IMR-90 (cell line): ENCODE measurements around the gene TTF2. TPM values are rescaled to one million over a fixed set of nuclear protein-coding genes. Genes with fewer than 3 reads are reported as not detected.

Experiments
- ATAC-seq: fragments of 200-7000 bp; cut with Tn5 transposase; 2 replicates; pipeline ENCODE4 v1.9.1; 2020; ENCODE audit warnings: low read depth, mild to moderate bottlenecking, moderate library complexity
- BruUV-seq: library from RNA; stranded (reverse); fragments of 400-500 nt; replicated peaks from 2 replicates; lab custom pipeline; 2021; lab: Mats Ljungman, UMichigan
- CTCF ChIA-PET: fragments of 300-600 bp; formaldehyde crosslinking; extraction: SDS; loops from one replicate; lab custom pipeline; 2021; ENCODE audit warnings: antibody characterized with exemption; lab: Yijun Ruan, JAX
- POLR2A ChIA-PET: fragments of 300-600 bp; sonication (Branson Sonifier 250); formaldehyde crosslinking; loops from one replicate; lab custom pipeline; 2022; ENCODE audit warnings: antibody characterized with exemption; ENCODE audit not compliant: unreplicated experiment; lab: Charles Lee
- DNase-seq: peaks from one replicate; pipeline ENCODE4 v3.0.0; 2013
- H2AFZ ChIP-seq: replicated peaks from 2 replicates; pipeline ENCODE3; 2013; ENCODE audit warnings: low read length, mild to moderate bottlenecking; ENCODE audit not compliant: poor library complexity
- H2AK5ac ChIP-seq: 2 replicates; pipeline ENCODE4 v1.6.1; 2013; ENCODE audit warnings: low read depth, low read length, inconsistent platforms
- H2AK9ac ChIP-seq: replicated peaks from 2 replicates; pipeline ENCODE3; 2013; ENCODE audit warnings: mild to moderate bottlenecking, low read depth, low read length, moderate library complexity; ENCODE audit not compliant: poor library complexity
- H2BK120ac ChIP-seq: 2 replicates; pipeline ENCODE4 v1.6.1; 2013; ENCODE audit warnings: low read depth, low read length, inconsistent platforms
- H2BK15ac ChIP-seq: 3 replicates; pipeline ENCODE4 v1.6.1; 2013; ENCODE audit warnings: low read depth, low read length, inconsistent platforms
- H2BK20ac ChIP-seq: 2 replicates; pipeline ENCODE4 v1.6.1; 2013; ENCODE audit warnings: low read depth, mild to moderate bottlenecking, inconsistent platforms, low read length, moderate library complexity
- H2BK5ac ChIP-seq: 2 replicates; pipeline ENCODE4 v1.6.1; 2013; ENCODE audit warnings: mild to moderate bottlenecking, low read depth, low read length, inconsistent platforms; ENCODE audit not compliant: poor library complexity, severe bottlenecking
- H3K14ac ChIP-seq: replicated peaks from 2 replicates; pipeline ENCODE4 v1.6.1; 2013; ENCODE audit warnings: low read depth, low read length, inconsistent platforms
- H3K18ac ChIP-seq: 2 replicates; pipeline ENCODE4 v1.6.1; 2013; ENCODE audit warnings: low read depth, low read length, control low read depth
- H3K23ac ChIP-seq: 2 replicates; pipeline ENCODE4 v1.6.1; 2013; ENCODE audit warnings: low read depth, low read length, inconsistent platforms
- H3K27ac ChIP-seq: 2 replicates; pipeline ENCODE4 v1.5.1; 2013; ENCODE audit warnings: mild to moderate bottlenecking, control low read depth, low read length; ENCODE audit not compliant: insufficient read depth
- H3K27me3 ChIP-seq: 2 replicates; pipeline ENCODE4 v1.6.1; 2013; ENCODE audit warnings: low read length; ENCODE audit not compliant: control insufficient read depth, insufficient read depth
- H3K36me3 ChIP-seq: 2 replicates; pipeline ENCODE4 v1.6.1; 2013; ENCODE audit warnings: low read length, mixed read lengths; ENCODE audit not compliant: control insufficient read depth, insufficient read depth
- H3K4ac ChIP-seq: 2 replicates; pipeline ENCODE4 v1.6.1; 2013; ENCODE audit warnings: low read depth, low read length, inconsistent platforms
- H3K4me1 ChIP-seq: 2 replicates; pipeline ENCODE4 v1.6.1; 2013; ENCODE audit warnings: low read length, mixed read lengths; ENCODE audit not compliant: control insufficient read depth, insufficient read depth
- H3K4me2 ChIP-seq: 2 replicates; pipeline ENCODE4 v1.6.1; 2013; ENCODE audit warnings: low read depth, mild to moderate bottlenecking, control low read depth, low read length, moderate library complexity
- H3K4me3 ChIP-seq: 2 replicates; pipeline ENCODE4 v1.5.1; 2013; ENCODE audit warnings: low read depth, mild to moderate bottlenecking, control low read depth, low read length, moderate library complexity; ENCODE audit not compliant: insufficient read depth
- H3K56ac ChIP-seq: 2 replicates; pipeline ENCODE4 v1.6.1; 2013; ENCODE audit warnings: low read length, inconsistent platforms; ENCODE audit not compliant: insufficient read depth; ENCODE audit errors: extremely low read depth
- H3K79me1 ChIP-seq, 2 experiments: 2 replicates each; pipeline ENCODE4 v1.6.1; 2013; ENCODE audit warnings: low read length in 2 of 2, inconsistent platforms in 1 of 2, low read depth in 1 of 2
- H3K9ac ChIP-seq: 2 replicates; pipeline ENCODE4 v1.6.1; 2013; ENCODE audit warnings: low read depth, low read length, control low read depth
- H3K9me1 ChIP-seq: 2 replicates; pipeline ENCODE4 v1.6.1; 2013; ENCODE audit warnings: low read length, inconsistent platforms; ENCODE audit not compliant: insufficient read depth
- H3K9me3 ChIP-seq: 2 replicates; pipeline ENCODE4 v1.6.1; 2013; ENCODE audit warnings: low read length; ENCODE audit not compliant: control insufficient read depth, insufficient read depth
- H4K20me1 ChIP-seq: 2 replicates; pipeline ENCODE4 v1.6.1; 2013; ENCODE audit warnings: low read length, inconsistent platforms; ENCODE audit not compliant: insufficient read depth
- H4K5ac ChIP-seq: 2 replicates; pipeline ENCODE4 v1.6.1; 2013; ENCODE audit warnings: mild to moderate bottlenecking, low read depth, low read length, control low read depth
- H4K8ac ChIP-seq, 2 experiments: 2 replicates each; pipeline ENCODE4 v1.6.1; 2013; ENCODE audit warnings: low read depth in 2 of 2, low read length in 2 of 2, control low read depth in 1 of 2, inconsistent platforms in 1 of 2
- H4K91ac ChIP-seq: 2 replicates; pipeline ENCODE4 v1.6.1; 2013; ENCODE audit warnings: low read depth, low read length, inconsistent platforms; ENCODE audit not compliant: insufficient read depth
- BHLHE40 ChIP-seq: fragments of 150-350 bp; IDR thresholded peaks from 2 replicates; pipeline ENCODE4 v1.6.1; 2016; ENCODE audit warnings: mild to moderate bottlenecking, low read depth, low read length
- CEBPB ChIP-seq: IDR thresholded peaks from 2 replicates; pipeline ENCODE4 v1.6.1; 2012; ENCODE audit warnings: low read depth, low read length, improper control_type of control experiment
- CHD1 ChIP-seq: IDR thresholded peaks from 2 replicates; pipeline ENCODE4 v1.6.1; 2012; ENCODE audit warnings: low read depth, low read length, improper control_type of control experiment
- CTCF ChIP-seq: conservative IDR thresholded peaks from 2 replicates; pipeline ENCODE4 v1.5.1; 2012; ENCODE audit warnings: mild to moderate bottlenecking, low read depth, low read length, improper control_type of control experiment
- ELK1 ChIP-seq: fragments of 150-350 bp; IDR thresholded peaks from 2 replicates; pipeline ENCODE4 v1.6.1; 2016; ENCODE audit warnings: low read depth, mild to moderate bottlenecking, low read length, moderate library complexity, borderline replicate concordance
- FOS ChIP-seq: fragments of 150-350 bp; IDR thresholded peaks from 2 replicates; pipeline ENCODE4 v1.6.1; 2016; ENCODE audit warnings: low read depth, low read length
- MAFK ChIP-seq: IDR thresholded peaks from 2 replicates; pipeline ENCODE4 v1.6.1; 2012; ENCODE audit warnings: low read depth, low read length, improper control_type of control experiment
- MAZ ChIP-seq: IDR thresholded peaks from 2 replicates; pipeline ENCODE4 v1.6.1; 2012; ENCODE audit warnings: low read depth, mild to moderate bottlenecking, low read length, improper control_type of control experiment, moderate library complexity, borderline replicate concordance
- MXI1 ChIP-seq: IDR thresholded peaks from 2 replicates; pipeline ENCODE4 v1.6.1; 2012; ENCODE audit warnings: low read depth, mild to moderate bottlenecking, low read length, moderate library complexity, borderline replicate concordance
- NFE2L2 ChIP-seq: fragments of 150-350 bp; IDR thresholded peaks from 2 replicates; pipeline ENCODE4 v1.6.1; 2016; ENCODE audit warnings: low read depth, mild to moderate bottlenecking, low read length
- RCOR1 ChIP-seq: IDR thresholded peaks from 2 replicates; pipeline ENCODE4 v1.6.1; 2012; ENCODE audit warnings: mild to moderate bottlenecking, low read length, improper control_type of control experiment; ENCODE audit not compliant: insufficient replicate concordance
- SMC3 ChIP-seq: fragments of 150-350 bp; IDR thresholded peaks from 2 replicates; pipeline ENCODE4 v1.6.1; 2016; ENCODE audit warnings: low read depth, mild to moderate bottlenecking, antibody characterized with exemption, low read length, moderate library complexity
- USF2 ChIP-seq: fragments of 150-350 bp; IDR thresholded peaks from 2 replicates; pipeline ENCODE4 v1.6.1; 2017; ENCODE audit warnings: mild to moderate bottlenecking, antibody characterized with exemption, low read length, low read depth
- WGBS, 2 experiments: methylation state at CpG; one replicate each; pipeline versions ENCODE4 v1.1.5 to v1.1.7; 2013; ENCODE audit warnings: missing lambda C conversion rate in 2 of 2; ENCODE audit not compliant: insufficient read length in 1 of 2; ENCODE audit errors: extremely low coverage in 2 of 2; 5-methylcytosine and 5-hydroxymethylcytosine counted together
- dilution Hi-C: fragments of 300-500 bp; cut with HindIII; formaldehyde crosslinking; loops from one replicate; pipeline ENCODE4 v1.14.3; 2018; ENCODE audit warnings: low sequenced_read_pairs; ENCODE audit not compliant: unreplicated experiment
- in situ Hi-C: fragments of 300-500 bp; cut with MboI; formaldehyde crosslinking; loops from 3 replicates; pipeline ENCODE4 v1.14.3; 2019; ENCODE audit warnings: low sequenced_read_pairs, inconsistent platforms, mixed read lengths
- intact Hi-C: fragments of 100-400 bp; cut with micrococcal nuclease; formaldehyde crosslinking; loops from 2 replicates; pipeline ENCODE4 v1.10.0; 2022
- polyA plus RNA-seq, 3 experiments: library from polyadenylated mRNA; depleted of rRNA; stranded (reverse); fragments of >200 nt; gene quantifications; 2 replicates each; pipeline ENCODE4 v1.2.3, GENCODE V29; 2012; ENCODE audit warnings: low replicate concordance in 1 of 3
- total RNA-seq: library from RNA; depleted of rRNA; stranded (reverse); fragments of >200 nt; gene quantifications from 2 replicates; pipeline ENCODE4 v1.2.3, GENCODE V29; 2012

TTF2 gene
- total and polyA plus RNA-seq, 2 of the 4 experiments (the other 2 are of a cell fraction) = 11.5 to 14.7 TPM

- no CpG with 5 or more reads among the region's 1 CpG for WGBS, 2 experiments
These were observed 22.3 kb upstream of the TTF2 start for GRCh38 chr1:117037802-117038201.

More at GRCh38 chr1:117037802-117038201, 22.3 kb upstream of the TTF2 start:
- BruUV-seq = no TSS peak
- H3K14ac ChIP-seq = no peak overlapping the region
- no peak overlapping the region for H2BK20ac ChIP-seq
- no peak overlapping the region for H2BK5ac ChIP-seq
- H3K27ac ChIP-seq = no peak overlapping the region
- H3K4me2 ChIP-seq = no peak overlapping the region
- intact Hi-C loops = no loop called here
- in situ Hi-C loops = no loop called here
- H3K79me1 ChIP-seq = no peaks in the 10 kb centered on the region
- H3K27me3 ChIP-seq = peaks cover 2% of the 10 kb centered on the region; the same call in 1 of the 2 replicates
- CTCF ChIA-PET = interaction anchor here (0.6 to 0.7 kb wide), 2 partner anchors 17 to 301 kb away, joined by 3 read pairs; no protein-coding TSS in a partner anchor
- H4K20me1 ChIP-seq = no peaks in the 10 kb centered on the region
- no peak overlapping the region for H3K4me3 ChIP-seq
- H3K9ac ChIP-seq = no peak overlapping the region
- H3K56ac ChIP-seq = no peak overlapping the region
- no peaks in the 10 kb centered on the region for H3K9me3 ChIP-seq
- H3K18ac ChIP-seq = no peak overlapping the region
- DNase-seq (no peak), ATAC-seq (no peak)
- no peak overlapping the region for H2AFZ ChIP-seq
- no peak overlapping the region for H2AK9ac ChIP-seq
- H3K23ac ChIP-seq = no peak overlapping the region
- no peaks in the 10 kb centered on the region for H3K36me3 ChIP-seq
- no peaks in the 10 kb centered on the region for H3K9me1 ChIP-seq
- no peak overlapping the region for H2AK5ac ChIP-seq
- TF ChIP-seq SMC3 (no peak), RCOR1 (no peak), USF2 (no peak), MXI1 (no peak), MAFK (no peak), ELK1 (no peak), BHLHE40 (no peak), FOS (no peak), CEBPB (no peak), NFE2L2 (no peak), CHD1 (no peak), MAZ (no peak), CTCF (no peak)
- H3K4me1 ChIP-seq = no peaks in the 10 kb centered on the region
- H4K5ac ChIP-seq = no peak overlapping the region
- POLR2A ChIA-PET = no interaction called here
- H4K8ac ChIP-seq = no peak overlapping the region
- no peak overlapping the region for H4K91ac ChIP-seq
- no peak overlapping the region for H2BK120ac ChIP-seq
- no peak overlapping the region for H3K4ac ChIP-seq
- no peak overlapping the region for H2BK15ac ChIP-seq
- dilution Hi-C loops = no loop called here
